Upper lobe of left lung (tissue), 6 donors: Measurements from ENCODE around the gene BPIFB3. TPM values are rescaled to one million over a fixed set of nuclear protein-coding genes. Genes with fewer than 3 reads are reported as not detected.
"Not testable (repeated sequence)": the region's sequence is repeated elsewhere in the genome, so short reads cannot be mapped to it uniquely, and the experiment has no call there.

Experiments
- ATAC-seq, 2 donors: fragments of 200-7000 bp; cut with Tn5 transposase; one replicate each; pipeline ENCODE4 v1.9.1; 2022; ENCODE audit warnings: mild to moderate bottlenecking in 2 of 2, moderate library complexity in 2 of 2; ENCODE audit not compliant: low FRiP score in 2 of 2
- DNase-seq, 2 donors: peaks; one replicate each; pipeline ENCODE4 v3.0.0-alpha.2; 2019 to 2020
- H3K27ac ChIP-seq, 4 donors: fragments of 200-600 bp; sonication (generic); one replicate each; pipeline ENCODE4 v1.5.1; 2016 to 2019
- H3K27me3 ChIP-seq, 4 donors: fragments of 200-600 bp; sonication (generic); one replicate each; pipeline ENCODE4 v1.5.1; 2017 to 2019
- H3K36me3 ChIP-seq, 4 donors: fragments of 200-600 bp; sonication (generic); one replicate each; pipeline ENCODE4 v1.5.1; 2016 to 2019
- H3K4me1 ChIP-seq, 4 donors: fragments of 200-600 bp; sonication (generic); one replicate each; pipeline ENCODE4 v1.5.1; 2018 to 2019
- H3K4me3 ChIP-seq, 4 donors: fragments of 200-600 bp; sonication (generic); one replicate each; pipeline ENCODE4 v1.5.1; 2017 to 2019; ENCODE audit warnings: mild to moderate bottlenecking in 2 of 4, moderate library complexity in 1 of 4
- H3K9me3 ChIP-seq, 4 donors: fragments of 200-600 bp; sonication (generic); one replicate each; pipeline ENCODE4 v1.5.1; 2018 to 2019
- EP300 ChIP-seq, 4 donors: sonication (generic); formaldehyde crosslinking; IDR thresholded peaks; one replicate each; pipeline ENCODE4 v1.5.1; 2017; ENCODE audit warnings: antibody characterized with exemption in 4 of 4, control low read depth in 2 of 4
- POLR2A ChIP-seq, 4 donors: fragments of 450-650 bp; IDR thresholded peaks; one replicate each; pipeline ENCODE4 v1.5.1; 2016 to 2017; ENCODE audit warnings: antibody characterized with exemption in 4 of 4, mild to moderate bottlenecking in 2 of 4
- POLR2AphosphoS5 ChIP-seq, 2 donors: sonication (generic); formaldehyde crosslinking; IDR thresholded peaks; one replicate each; pipeline ENCODE4 v1.5.1; 2017; ENCODE audit warnings: antibody characterized with exemption in 2 of 2
- WGBS, 2 donors: methylation state at CpG; one replicate each; pipeline ENCODE4 v1.1.5; 2017 to 2018; 5-methylcytosine and 5-hydroxymethylcytosine counted together
- total RNA-seq, 6 donors: library from RNA; depleted of rRNA in 4 of 6; stranded (reverse); fragments of >200 nt in 4 of 6; gene quantifications; one replicate each; pipeline versions ENCODE4 v1.1.0 to v1.2.1, GENCODE V29; 2016 to 2021
- TF ChIP-seq, protein P1 (sequence below), 6 experiments: fragments of 450-650 bp in 4 of 6; fragments of 200-600 bp in 2 of 6; sonication (generic) in 2 of 6; IDR thresholded peaks; one replicate each; pipeline ENCODE4 v1.5.1; 2016 to 2019; ENCODE audit warnings: antibody characterized with exemption in 6 of 6
- donor health status: DM: no; HTN: no; CAD: no; lungs with moderate emphysema.
- donor health status: DM: no; HTN: yes; CAD: no; lungs with severe emphysema.

The BPIFB3 gene
- total RNA-seq, 6 donors from 2014 or later: not detected

- H3K36me3 ChIP-seq: no peaks in the 10 kb centered on the region
- no peak overlapping the region for H3K27ac ChIP-seq
- no peak for DNase-seq
- no peak for ATAC-seq
- TF ChIP-seq, protein P1, sequence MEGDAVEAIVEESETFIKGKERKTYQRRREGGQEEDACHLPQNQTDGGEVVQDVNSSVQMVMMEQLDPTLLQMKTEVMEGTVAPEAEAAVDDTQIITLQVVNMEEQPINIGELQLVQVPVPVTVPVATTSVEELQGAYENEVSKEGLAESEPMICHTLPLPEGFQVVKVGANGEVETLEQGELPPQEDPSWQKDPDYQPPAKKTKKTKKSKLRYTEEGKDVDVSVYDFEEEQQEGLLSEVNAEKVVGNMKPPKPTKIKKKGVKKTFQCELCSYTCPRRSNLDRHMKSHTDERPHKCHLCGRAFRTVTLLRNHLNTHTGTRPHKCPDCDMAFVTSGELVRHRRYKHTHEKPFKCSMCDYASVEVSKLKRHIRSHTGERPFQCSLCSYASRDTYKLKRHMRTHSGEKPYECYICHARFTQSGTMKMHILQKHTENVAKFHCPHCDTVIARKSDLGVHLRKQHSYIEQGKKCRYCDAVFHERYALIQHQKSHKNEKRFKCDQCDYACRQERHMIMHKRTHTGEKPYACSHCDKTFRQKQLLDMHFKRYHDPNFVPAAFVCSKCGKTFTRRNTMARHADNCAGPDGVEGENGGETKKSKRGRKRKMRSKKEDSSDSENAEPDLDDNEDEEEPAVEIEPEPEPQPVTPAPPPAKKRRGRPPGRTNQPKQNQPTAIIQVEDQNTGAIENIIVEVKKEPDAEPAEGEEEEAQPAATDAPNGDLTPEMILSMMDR (IDR thresholded peaks at IDR 0.05): no peak
- TF ChIP-seq POLR2A (IDR thresholded peaks at IDR 0.05) (no peak), POLR2AphosphoS5 (IDR thresholded peaks at IDR 0.05) (no peak), EP300 (IDR thresholded peaks at IDR 0.05) (no peak)
- no peak overlapping the region for H3K4me3 ChIP-seq
- H3K4me1 ChIP-seq: no peaks in the 10 kb centered on the region
- 87 to 96% methylated on average over 3 of the region's 3 CpGs for WGBS, 2 donors
- no peaks in the 10 kb centered on the region for H3K27me3 ChIP-seq
- H3K9me3 ChIP-seq: peaks cover 0 to 16% (median 7%) of the 10 kb centered on the region in 4 donors
These were observed 11.3 kb upstream of the BPIFB3 start for GRCh38 chr20:33042430-33042829.

- Histone ChIP-seq H3K4me1 (no peaks in the 10 kb centered on the region), H3K36me3 (no peaks in the 10 kb centered on the region), H3K27ac (no peak overlapping the region), H3K27me3 (no peaks in the 10 kb centered on the region), H3K4me3 (no peak overlapping the region), H3K9me3 (peaks cover 0 to 16% (median 7%) of the 10 kb centered on the region in 4 donors)
- 48 to 85% methylated on average over 2 of the region's 2 CpGs for WGBS, 2 donors
- ATAC-seq (no peak), DNase-seq (no peak)
- TF ChIP-seq, protein P1 (IDR thresholded peaks at IDR 0.05): no peak
These were observed 10.5 kb upstream of the BPIFB3 start for GRCh38 chr20:33042983-33043730.

DNA sequence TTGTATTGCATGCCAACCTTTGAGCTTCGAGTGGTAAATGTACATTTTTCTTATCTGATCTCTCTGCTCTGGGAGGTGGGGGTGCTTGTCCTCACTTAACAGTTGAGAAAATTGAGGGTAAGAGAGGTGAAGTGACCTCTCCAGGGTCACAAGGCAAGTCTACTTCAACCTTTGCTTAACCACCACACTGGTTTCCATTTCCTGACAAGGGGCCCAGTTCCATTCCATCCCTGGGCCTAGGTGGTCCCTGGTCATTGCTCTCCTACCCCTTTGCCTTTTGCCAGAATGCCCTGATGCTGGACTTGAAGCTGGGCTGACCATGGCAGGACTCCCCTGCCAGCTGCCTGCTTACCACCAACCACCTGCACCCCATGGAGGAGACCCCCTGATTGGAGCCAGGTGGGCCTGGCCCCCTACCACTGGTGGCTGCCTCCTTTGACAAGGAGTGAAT, 9.9 kb upstream of the BPIFB3 start:
- DNase-seq: no peak
- TF ChIP-seq EP300 (IDR thresholded peaks at IDR 0.05) (no peak), POLR2A (IDR thresholded peaks at IDR 0.05) (no peak), POLR2AphosphoS5 (IDR thresholded peaks at IDR 0.05) (no peak)
- TF ChIP-seq, protein P1 (IDR thresholded peaks at IDR 0.05): no peak
- no peaks in the 10 kb centered on the region for H3K27me3 ChIP-seq
- peaks cover 0 to 16% (median 7%) of the 10 kb centered on the region in 4 donors for H3K9me3 ChIP-seq
- H3K27ac ChIP-seq: no peak overlapping the region
- ATAC-seq: no peak
- WGBS, 2 donors: 29 to 33% methylated on average over 1 of the region's 1 CpG
- H3K36me3 ChIP-seq: no peaks in the 10 kb centered on the region
- H3K4me3 ChIP-seq: no peak overlapping the region
- no peaks in the 10 kb centered on the region for H3K4me1 ChIP-seq

DNA sequence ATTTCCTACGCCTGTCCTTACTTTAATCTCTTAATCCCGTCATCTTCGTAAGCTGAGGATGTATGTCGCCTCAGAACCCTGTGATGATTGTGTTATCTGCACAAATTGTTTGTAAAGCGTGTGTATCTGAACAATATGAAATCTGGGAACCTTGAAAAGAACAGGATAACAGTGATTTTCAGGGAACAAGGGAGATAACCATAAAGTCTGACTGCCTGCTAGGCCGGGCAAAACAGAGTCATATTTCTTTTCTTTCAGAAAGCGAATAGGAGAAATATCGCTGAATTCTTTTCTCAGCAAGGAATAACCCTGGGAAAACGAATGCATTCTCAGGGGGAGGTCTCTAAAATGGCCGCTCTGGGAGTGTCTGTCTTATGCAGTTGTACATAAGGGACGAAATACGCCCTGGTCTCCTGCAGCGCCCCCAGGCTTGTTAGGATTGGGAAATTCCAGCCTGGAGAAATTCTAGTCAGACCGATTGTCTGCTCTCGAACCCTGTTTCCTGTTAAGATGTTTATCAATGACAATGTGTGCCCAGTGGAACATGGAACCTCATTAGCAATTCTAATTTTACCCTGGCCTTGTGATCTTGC, 8.5 kb upstream of the BPIFB3 start:
- not testable (repeated sequence) for H3K4me3 ChIP-seq, DNase-seq, ATAC-seq, H3K27ac ChIP-seq, H3K4me1 ChIP-seq, H3K36me3 ChIP-seq, H3K27me3 ChIP-seq
- H3K9me3 ChIP-seq: peaks cover 0 to 16% (median 7%) of the 10 kb centered on the region in 4 donors
- 82 to 88% methylated on average over 15 of the region's 15 CpGs for WGBS, 2 donors

DNA sequence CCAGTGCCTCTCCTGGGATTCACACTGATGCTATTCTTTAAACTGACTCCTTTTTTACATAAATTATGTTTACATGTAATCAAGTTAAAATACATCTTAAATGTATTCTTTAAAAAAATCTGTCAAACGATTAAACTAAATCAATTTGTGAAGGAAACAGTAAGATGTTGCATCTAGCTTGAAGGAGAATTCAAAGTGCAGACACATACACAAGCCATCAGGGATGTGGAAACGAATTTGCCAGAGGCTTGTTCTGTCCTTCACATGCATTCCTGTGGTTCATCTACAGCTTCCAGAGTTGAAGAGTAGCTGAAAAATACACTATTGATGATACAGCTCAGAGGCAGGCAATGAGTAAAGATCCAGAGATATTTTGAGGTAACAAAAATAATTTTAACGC, 7.3 kb upstream of the BPIFB3 start:
- Histone ChIP-seq H3K9me3 (peaks cover 0 to 16% (median 7%) of the 10 kb centered on the region in 4 donors), H3K27me3 (no peaks in the 10 kb centered on the region), H3K27ac (no peak overlapping the region), H3K4me3 (no peak overlapping the region), H3K4me1 (no peaks in the 10 kb centered on the region), H3K36me3 (no peaks in the 10 kb centered on the region)
- WGBS, 2 donors: 74 to 85% methylated on average over 3 of the region's 3 CpGs
- TF ChIP-seq POLR2AphosphoS5 (IDR thresholded peaks at IDR 0.05): no peak
- no peak for TF ChIP-seq POLR2A (IDR thresholded peaks at IDR 0.05)
- no peak for TF ChIP-seq EP300 (IDR thresholded peaks at IDR 0.05)
- TF ChIP-seq, protein P1 (IDR thresholded peaks at IDR 0.05): no peak
- ATAC-seq: no peak
- no peak for DNase-seq
